SIG-M5 (cell line): Measurements from ENCODE around the gene KLK7.

Experiments used
- DNase-seq: peaks from one replicate; lab custom pipeline; 2025; lab: John Stamatoyannopoulos, UW

The KLK7 gene

DNA sequence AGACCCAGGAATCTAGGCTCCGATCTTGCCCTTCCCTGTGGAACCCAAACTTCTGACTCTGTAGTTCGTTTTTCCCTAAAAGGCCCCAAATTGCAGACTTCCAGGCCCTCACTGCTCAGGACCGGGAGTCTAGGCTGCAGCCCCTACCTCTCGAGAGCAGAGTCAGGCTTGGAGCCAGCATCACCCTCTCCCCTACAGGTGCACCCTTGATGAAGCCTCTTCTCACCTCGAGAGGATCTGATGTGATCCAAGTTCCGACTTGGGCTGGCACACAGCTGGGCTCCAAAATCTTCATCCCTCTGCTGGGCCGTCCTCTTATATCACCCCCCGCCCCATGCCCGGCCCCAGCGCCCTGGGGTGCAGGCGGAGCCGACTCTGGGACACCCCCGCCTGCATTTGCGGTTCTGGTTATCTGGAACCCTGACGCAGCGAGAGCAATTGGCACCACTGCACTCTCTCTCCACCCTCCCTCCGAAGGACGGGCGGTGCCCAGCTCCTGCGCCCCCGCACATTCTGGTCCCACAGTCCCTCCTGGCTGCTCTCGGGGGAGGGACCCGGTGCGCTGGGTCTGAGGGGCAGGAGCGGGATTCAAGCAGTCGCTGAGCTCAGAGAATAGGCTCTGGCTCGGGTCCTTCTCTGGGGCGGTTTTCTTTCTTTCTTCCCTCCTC, at the start of gene KLK7:
KLK7 (minus strand) TSS at position 293 of the 668 bp plus-strand sequence. CDS start 1,518 bp downstream, outside the sequence.
- DNase-seq: no peak

DNA sequence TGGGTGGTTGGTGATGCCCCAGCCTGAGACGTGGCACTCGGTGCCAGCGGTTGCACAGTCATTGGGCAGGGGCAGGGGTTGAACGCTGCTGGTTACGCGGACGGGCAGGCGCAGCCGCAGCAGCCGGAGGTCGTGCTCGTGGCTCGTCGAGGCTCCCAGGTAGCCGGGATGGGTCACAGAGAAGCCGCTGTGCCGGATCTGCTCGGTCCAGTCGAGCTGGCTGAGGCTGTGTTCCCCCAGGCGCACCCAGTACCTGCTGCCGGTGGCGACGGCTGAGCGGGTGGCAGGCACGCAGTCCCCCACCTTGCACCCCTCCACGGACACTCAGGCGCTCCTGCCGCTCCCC, 48.1 kb upstream of the KLK7 start:
- no peak for DNase-seq

DNA sequence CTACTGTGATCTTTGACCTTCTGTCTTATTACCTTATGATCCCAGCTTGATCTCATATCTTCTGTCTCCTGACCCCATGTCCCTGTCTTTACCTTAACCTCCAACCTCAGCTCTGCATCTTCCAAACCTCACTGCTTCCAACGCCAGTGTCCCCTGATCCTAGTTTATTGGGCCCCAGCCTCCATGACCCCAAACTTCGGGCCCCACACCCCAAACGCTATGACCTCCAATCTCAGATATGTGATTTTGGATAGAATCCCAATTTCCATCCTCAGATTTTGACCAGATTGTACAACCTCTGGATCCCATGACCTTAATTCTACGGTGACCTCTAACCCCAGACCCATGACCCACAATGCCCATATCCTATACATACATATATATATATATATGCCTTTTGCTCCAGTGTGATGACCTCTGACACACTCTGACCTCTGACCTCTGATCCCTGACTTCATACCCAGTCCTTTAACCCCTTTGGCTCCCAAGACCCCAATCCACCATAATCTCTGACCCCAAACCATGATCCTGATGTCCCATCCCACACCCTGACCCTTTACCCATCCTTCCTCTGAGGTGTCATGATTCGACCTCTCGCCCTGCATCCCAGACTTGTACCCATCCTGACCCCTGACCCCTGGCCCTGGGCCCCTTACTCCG, 47.6 kb upstream of the KLK7 start:
- no peak for DNase-seq

DNA sequence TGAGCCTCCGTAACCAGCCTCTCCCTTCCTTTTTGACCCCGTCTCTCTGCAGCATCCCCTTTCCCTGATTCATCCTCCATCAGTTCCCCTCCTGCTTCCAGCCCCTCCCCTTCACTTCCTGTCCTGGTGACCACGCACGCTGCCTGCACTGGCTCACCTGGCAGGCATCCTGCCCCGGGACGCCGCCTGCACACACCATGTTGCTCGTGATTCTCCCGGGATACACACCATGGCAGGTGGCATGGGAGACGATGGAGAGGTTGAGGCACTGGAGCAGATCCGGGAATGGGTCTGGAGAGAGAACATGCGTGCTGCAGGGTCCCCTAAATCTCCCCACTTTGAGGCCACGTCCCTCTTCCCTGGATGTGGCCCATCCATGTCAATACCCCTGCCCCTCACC, 46.9 kb upstream of the KLK7 start:
- DNase-seq: no peak

DNA sequence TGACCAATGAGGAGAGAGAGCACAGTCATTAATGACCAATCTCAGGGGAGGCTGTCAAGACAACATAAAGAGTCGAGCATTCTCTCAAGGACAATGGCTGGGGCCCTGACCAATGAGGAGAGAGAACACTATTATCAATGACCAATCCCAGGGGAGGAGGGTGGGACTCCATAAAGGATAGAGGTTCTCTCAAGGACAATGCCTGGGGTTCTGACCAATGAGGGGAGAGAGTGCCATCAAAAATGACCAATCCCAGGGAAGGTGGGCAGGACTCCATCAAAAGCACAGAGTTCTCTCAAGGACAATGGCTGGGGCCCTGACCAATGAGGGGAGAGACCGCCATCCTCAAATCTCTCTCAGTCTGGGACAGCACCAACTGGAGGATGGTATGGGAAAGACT, 46.0 kb upstream of the KLK7 start:
- DNase-seq: no peak

DNA sequence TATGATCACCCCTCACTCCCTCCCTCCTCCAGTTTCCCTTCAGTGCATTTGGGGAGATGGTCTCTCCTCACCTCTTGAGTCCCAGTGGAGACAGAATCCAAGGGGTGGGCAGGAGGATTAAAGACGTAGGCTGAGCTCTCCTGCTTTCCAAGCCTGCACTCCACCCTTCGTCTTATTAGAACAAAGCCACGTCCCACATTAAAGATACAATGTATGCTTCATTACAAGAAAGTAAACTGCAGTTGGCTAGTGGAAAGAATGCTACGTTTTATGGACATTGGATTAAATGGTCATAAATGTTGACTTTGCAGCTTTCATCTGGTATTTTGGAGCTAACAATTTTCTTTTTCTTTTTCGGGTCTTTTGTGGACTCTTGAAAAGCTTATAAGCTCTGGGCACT, 44.2 kb upstream of the KLK7 start:
- DNase-seq: no peak

DNA sequence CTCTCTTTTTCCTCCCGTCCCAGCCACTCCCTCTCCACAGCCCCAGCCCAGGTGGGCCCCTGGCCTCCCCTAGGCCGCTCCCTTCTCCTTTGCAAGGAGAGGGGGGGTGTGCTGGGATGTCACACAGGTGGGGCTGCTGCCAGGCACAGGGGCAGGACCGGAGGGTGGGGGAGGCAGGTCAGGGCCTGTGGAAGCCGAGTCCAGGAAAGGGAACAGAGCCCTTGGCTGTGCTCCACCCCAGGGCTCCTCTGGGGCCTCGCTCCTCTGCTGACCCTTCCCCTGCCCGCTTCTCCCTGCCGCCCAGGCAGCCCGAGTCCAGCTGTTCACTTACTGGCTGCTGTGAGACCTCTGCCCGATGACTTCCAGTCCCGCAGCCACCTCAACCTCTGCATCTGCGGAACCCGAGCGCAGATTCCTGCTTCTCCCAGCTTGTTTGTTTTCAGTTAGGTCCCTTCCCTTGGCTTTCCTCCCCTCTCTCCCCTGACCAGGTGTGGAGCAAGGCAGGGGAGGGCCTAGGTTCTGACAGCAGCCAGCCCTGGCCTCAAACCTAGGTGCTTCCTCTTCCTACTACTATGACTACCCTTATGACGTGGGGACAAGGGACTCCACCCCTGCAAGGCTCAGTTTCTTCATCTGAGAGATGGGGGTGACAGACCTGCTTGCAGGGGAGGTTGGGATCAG, 43.5 kb upstream of the KLK7 start:
- no peak for DNase-seq

DNA sequence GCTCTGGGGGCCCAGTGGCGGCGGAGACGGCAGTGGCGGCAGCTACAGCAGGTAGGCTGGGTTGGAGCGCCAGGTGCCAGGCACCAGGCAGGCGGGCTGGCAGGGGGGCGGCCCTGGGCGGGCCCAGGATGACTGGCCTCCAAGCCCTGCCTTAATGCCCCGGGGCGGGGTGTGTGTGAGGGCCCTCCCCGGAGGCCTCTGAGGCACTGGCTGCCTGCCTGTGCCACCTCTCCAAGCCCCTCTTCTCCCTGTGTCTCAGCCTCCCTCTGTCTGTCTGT, 42.8 kb upstream of the KLK7 start, which contains the start of gene KLK11:
KLK11 (minus strand) TSS at position 63 of the 278 bp plus-strand sequence. CDS start 985 bp downstream, outside the sequence.
- DNase-seq: no peak

DNA sequence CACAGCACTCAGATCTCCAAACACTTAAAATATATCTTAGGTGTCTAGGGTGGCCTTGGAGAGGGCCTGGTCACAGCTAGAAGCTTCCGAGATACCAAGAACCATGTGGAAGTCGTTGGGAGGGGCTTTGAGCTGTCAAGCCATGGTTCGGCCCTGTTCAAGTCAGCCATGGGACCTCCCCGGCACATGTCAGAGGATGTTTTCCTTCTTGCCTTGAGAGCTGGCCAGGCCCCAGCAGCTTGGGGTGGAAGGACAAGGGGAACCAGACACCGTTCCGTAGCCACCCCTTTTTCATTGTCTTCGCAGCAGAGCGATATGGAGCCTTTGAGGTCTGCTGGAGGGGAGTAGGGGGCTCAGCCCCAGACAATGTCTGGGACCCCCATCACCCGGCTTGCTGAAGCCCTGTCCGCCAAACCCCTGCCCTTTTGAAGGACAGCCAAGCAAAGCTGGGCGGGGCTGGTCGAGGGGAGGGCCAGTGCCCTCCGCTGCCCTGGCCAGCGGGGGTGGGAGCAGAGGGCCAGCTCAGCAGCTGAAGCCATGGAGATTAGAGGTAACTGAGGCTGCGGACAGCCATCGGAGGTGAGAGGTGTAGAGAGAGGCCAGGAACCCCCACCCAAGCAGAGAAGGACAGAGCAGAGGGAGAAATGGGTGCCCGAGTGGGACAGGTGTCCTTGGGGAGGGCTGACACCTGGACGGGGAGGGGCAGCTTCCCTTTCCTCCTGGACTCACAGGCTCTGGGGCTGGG, 42.3 kb upstream of the KLK7 start:
- no peak for DNase-seq

DNA sequence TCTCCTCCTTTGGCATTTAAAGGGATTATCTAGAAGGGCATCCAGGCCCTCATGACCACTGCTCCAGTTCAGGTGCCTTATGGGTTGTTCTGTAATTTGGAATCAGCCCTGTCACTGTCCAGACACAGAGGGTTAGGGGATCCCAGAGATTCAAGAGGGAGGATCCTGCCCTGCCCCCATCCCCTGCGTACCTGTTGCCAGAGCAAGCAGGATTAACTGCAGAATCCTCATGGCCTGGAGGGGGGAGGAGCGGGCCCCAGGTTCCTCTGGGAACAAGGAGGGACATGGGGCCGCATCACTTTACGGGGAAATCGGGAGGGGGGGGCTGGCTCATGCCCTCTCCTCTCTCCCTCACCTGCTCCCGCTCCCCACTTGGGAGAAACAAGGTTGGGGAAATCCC, 41.7 kb upstream of the KLK7 start:
- no peak for DNase-seq

DNA sequence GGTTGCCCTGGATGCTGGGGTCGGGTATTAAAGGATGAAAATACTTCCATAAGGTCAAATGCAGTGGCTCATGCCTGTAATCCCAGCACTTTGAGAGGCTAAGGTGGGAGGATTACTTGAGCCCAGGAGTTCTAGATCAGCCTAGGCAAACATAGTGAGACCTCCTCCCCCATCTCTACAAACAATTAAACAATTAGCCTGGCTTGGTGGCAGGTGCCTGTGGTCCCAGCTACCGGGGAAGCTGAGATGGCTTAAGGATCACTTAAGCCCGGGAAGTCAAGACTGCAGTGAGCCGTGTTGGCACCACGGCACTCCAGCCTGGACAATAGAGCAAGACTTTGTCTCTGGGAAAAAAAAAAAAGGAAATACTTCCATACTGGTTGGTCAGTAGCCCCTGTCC, 41.2 kb upstream of the KLK7 start:
- DNase-seq: no peak

DNA sequence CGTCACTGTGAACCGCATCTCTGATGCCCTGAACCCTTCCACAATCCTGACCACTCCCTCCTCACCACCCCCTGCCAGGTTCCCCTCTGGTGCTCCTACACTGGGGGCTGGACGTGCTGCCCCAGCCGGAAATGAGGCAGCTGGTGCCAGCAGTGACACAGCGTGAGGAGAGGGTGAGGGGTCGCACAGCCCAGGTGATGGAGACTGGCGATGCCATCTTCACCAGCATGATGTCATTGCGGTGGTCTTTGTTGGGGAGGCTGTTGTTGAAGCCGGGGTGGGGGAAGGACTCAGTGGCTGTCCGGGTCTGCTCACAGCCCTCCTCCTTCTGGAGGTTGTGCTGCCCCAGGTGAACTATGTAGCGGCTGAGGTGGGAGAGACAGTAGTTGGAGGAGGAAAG, 40.2 kb upstream of the KLK7 start:
- no peak for DNase-seq

DNA sequence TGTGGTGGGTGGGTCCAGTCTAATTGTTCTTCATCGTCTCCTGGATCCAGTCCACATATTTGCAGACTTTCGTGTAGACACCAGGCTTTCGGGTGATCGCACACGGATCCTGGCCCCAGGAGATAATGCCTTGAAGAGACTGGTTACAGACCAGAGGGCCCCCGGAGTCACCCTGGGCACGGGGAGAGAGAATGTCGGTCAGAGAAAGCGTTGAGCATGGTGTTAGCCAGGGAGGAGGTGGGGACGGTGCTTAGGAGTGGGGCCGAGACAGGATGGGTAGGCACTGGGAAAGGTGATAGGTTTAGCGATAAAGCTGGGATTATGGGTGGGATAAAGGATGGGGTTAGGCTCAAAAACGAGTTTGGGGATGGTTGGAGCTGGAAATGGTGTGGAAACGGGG, 38.8 kb upstream of the KLK7 start:
- DNase-seq: no peak

DNA sequence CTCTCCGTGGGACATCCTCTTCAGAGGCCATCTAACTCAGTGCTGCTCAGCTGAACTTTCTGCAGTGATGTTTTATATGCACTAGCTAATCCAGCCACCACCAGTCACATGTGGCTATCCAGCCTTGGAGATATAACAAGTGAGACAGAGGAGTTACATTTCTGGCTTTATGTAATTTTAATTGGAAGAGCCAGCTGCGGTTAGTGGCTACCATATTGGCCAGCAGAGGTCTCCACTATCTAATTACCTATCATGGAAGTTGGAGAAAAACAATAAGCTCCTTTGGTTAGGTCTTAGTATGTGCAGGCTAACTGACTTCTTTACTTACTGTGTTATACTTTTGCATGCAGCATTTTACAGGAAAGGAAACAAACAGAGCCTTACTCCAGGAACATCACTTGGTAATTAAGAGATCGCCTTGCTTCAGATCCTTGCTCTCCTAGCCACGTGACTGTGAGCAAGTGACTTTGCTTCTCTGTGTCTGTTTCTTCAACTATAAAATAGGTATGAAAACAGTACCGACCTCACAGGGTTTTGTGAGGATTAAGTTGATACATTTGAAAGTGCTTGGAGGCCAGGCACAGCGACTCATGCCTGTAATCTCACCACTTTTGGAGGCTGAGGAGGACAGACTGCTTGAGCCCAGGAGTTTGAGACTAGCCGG, 37.4 kb upstream of the KLK7 start:
- no peak for DNase-seq

DNA sequence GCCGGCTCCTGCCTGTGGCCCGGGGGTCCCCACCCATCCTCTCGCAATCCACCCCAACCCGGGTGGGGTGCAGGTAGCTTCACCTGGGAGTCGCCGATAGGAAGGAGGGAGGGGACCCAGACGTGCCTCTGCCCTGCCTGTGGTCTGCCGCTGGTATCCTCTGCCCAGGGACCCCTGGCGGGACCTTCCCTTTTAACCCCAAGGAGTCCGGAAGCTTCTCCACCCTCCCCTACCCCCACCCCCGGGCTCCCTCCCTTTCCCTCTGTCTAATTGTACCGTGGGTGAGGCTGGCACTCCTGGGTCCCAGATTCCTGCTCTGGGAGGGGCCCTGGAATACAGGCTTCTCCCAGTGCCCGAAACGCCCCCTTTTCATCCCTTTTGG, 35.8 kb upstream of the KLK7 start, which contains the start of gene KLK10:
KLK10 (minus strand) TSS at position 166 of the 382 bp plus-strand sequence. CDS start 579 bp downstream, outside the sequence.
- no peak for DNase-seq

DNA sequence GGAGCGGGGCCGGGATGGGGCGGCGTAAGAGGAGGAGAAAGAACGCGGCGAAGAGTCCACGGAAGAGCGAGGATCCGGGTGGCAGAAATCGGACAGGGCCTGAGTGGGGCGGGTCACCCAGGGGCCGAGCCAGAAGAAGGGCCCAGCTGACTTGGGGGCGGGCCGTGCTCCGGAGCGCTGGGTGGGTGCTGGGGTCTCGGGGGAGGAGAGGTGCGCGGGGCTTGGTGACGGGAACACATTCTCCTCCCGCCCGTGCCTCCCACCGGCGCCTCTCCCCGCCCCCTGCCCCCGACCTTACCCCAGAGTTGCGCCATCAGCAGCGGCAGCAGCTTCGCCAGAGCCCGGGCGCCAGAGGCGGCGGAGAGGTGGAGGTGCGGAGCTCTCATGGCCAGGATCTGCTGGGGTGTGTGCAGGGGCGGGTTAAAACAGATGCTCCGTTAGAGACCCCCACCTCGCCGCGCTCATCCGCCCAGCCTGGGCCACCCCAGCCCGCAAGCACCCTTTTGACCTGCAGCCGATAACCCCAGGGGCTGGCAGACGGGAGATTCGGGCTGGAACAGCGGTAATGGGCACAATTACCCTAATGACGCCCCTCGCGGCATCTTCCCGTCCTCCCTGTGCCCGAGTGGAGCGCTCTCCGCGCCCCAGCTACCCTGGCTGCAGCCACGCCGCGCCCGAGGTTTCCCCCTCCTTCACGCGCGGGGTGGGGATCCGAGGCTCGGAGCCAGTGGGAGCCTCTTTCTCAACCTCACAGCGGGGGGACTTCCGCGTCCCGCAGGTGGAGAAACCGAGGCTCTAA, 35.2 kb upstream of the KLK7 start:
- no peak for DNase-seq

DNA sequence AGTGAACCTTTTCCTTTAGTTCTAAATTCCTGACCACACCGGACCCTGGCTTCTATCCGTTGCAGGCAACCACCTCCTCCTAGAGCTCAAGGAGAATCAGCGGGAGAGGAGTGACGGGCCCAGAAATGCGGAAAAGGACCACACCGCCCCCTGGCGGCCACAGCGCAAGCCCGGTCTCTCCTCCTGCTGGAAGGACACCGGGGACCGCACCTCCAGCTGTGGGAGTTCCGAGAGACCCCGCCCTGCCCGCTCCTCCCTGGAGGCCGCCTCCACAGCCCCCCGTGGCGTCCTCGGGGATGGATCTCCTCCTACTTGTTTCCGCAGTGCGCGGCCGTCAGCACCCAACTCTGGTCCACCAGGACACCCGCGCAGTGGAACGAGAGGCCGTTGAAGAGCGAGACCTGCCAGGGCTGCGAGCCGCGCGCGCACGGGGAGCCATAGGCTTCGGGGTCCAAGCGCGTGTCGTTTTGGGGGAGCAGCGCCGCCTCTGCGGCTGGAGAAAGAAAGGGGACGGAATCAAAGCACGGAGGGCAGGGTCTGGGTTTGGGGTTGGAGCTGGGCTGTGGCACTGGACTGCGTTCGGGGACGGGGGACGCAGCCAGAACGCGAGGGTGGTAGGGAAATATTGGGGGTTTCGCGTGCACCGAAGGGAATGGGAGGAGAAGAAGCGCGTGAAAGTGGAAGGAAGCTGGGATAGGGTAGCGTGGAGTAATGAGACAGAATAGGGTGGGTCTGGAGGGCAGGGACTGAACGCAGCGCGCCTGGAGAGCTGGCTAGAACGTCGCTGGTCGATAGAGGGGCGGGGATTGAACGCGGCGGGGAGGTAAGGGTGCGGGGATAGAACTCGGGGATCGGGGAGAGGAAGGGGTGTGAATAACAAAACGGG, 33.3 kb upstream of the KLK7 start:
- no peak for DNase-seq

DNA sequence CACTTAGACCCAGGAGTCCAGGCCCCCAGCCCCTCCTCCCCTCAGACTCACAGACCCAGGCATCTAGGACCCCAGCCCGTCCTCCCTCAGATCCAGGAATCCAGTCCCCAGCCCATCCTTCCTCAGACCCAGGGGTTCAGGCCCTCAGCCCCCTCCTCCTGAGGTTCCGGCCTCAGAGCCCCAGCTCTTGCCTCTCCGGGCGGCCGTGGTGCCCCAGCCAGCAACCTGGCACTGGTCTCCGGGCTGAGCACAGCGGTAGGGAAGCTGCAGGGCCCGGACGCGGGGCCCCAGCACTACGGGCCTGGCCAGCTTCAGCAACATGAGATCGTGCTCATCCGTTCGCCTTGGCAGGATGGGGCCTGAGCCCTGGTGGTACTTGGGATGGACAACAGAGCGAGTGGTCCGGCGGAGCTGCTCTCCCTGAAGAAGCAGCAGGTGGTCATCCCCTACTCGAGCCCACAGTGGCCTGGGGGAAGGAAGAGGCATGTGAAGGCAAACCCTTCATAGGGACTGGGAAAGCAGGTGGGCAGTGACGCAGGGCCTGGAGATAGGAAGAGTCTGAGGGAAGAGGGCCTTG, 32.1 kb upstream of the KLK7 start:
- DNase-seq: no peak

DNA sequence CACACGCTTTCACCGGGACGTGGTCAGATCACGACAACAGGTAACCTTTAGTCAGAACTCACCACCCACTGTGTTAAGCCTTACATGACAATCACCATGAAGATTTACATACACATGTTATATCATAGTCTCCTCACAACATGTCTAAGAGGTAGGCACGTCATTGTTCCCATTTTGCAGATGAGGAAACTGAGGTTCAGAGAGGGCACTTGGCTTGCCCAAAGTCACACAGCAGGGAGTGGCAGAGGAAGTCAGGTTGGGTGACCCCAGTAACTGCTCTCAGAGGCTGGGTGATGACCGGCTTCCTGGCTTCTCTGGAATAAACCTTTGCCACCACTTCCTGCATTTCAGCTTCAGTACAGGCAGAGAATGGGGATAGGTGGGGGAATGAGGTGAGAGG, 30.5 kb upstream of the KLK7 start:
- no peak for DNase-seq

DNA sequence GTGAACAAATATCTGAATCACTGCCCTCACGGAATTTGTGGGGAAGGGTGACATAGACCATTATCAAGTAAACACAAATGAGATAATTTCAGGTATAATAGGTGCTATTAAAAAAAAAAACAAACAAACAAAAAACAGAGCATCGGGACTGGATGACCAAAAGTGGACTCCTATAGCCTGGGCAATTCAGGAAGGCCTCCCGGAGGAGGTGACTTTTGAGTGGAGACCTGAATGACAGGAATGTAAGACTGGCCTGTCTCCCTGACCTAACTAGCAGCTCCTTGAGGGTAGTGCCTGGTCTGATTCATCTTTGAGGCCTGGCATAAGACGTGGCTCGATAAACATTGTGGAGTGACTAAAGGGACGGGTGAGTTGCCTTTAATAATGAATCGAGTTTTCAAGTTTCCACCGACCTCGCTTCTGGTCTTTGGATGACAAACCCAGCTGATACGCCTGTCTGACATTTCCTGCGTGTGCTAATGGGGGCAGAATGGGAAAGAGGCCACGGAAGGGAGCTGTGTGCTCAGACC, 29.0 kb upstream of the KLK7 start:
- no peak for DNase-seq
